ENCODE results near the gene LVRN.
"Not testable (repeated sequence)": the region's sequence is repeated elsewhere in the genome, so short reads cannot be mapped to it uniquely, and the experiment has no call there.

Gene LVRN

GRCh38 chr5:115962239-115962564 is at the start of gene LVRN:
Gene LVRN, plus strand, starts transcription at chr5:115962475. Its CDS starts 143 bp downstream, at chr5:115962618.
- no peak for DNase-seq (ENCODE audit: low spot score)

GRCh38 chr5:115913623-115914400 is 48.5 kb upstream of the LVRN start:
- DNase-seq (ENCODE audit: low spot score): not testable (repeated sequence)

GRCh38 chr5:115920171-115920725 is 42.0 kb upstream of the LVRN start:
- no peak for DNase-seq (ENCODE audit: low spot score)

- DNase-seq (ENCODE audit: low spot score): peak; percentile 35
Measured at GRCh38 chr5:115928578-115929407, 33.5 kb upstream of the LVRN start.

GRCh38 chr5:115930171-115930570 is 32.1 kb upstream of the LVRN start:
- DNase-seq (ENCODE audit: low spot score): peak; percentile 75

- no peak for DNase-seq (ENCODE audit: low spot score)
Measured at GRCh38 chr5:115930630-115931337, 31.5 kb upstream of the LVRN start.

- DNase-seq (ENCODE audit: low spot score): no peak
Measured at GRCh38 chr5:115932991-115933390, 29.3 kb upstream of the LVRN start.

GRCh38 chr5:115934388-115934974 is 27.8 kb upstream of the LVRN start:
- no peak for DNase-seq (ENCODE audit: low spot score)

- DNase-seq (ENCODE audit: low spot score): no peak
Measured at GRCh38 chr5:115936031-115936430, 26.2 kb upstream of the LVRN start.

GRCh38 chr5:115939059-115939458 is 23.2 kb upstream of the LVRN start:
- DNase-seq (ENCODE audit: low spot score): no peak

- DNase-seq (ENCODE audit: low spot score): no peak
Measured at GRCh38 chr5:115940080-115940810, 22.0 kb upstream of the LVRN start.

- DNase-seq (ENCODE audit: low spot score): peak; percentile 36
Measured at GRCh38 chr5:115941051-115941675, 21.1 kb upstream of the LVRN start.

GRCh38 chr5:115944501-115944900 is 17.8 kb upstream of the LVRN start:
- no peak for DNase-seq (ENCODE audit: low spot score)

- DNase-seq (ENCODE audit: low spot score): no peak
Measured at GRCh38 chr5:115946655-115947054, 15.6 kb upstream of the LVRN start.

- DNase-seq (ENCODE audit: low spot score): no peak
Measured at GRCh38 chr5:115947260-115947659, 15.0 kb upstream of the LVRN start.

GRCh38 chr5:115948091-115948534 is 14.2 kb upstream of the LVRN start:
- no peak for DNase-seq (ENCODE audit: low spot score)

GRCh38 chr5:115949096-115949495 is 13.2 kb upstream of the LVRN start:
- no peak for DNase-seq (ENCODE audit: low spot score)

- DNase-seq (ENCODE audit: low spot score): no peak
Measured at GRCh38 chr5:115952588-115952987, 9.7 kb upstream of the LVRN start.

GRCh38 chr5:115954144-115954543 is 8.1 kb upstream of the LVRN start:
- no peak for DNase-seq (ENCODE audit: low spot score)

GRCh38 chr5:115956957-115957356 is 5.3 kb upstream of the LVRN start:
- DNase-seq (ENCODE audit: low spot score): no peak
